ENCODE results near the gene SLC35D1.
"Not testable (repeated sequence)": the region's sequence is repeated elsewhere in the genome, so short reads cannot be mapped to it uniquely, and the experiment has no call there.

Gene SLC35D1

DNA sequence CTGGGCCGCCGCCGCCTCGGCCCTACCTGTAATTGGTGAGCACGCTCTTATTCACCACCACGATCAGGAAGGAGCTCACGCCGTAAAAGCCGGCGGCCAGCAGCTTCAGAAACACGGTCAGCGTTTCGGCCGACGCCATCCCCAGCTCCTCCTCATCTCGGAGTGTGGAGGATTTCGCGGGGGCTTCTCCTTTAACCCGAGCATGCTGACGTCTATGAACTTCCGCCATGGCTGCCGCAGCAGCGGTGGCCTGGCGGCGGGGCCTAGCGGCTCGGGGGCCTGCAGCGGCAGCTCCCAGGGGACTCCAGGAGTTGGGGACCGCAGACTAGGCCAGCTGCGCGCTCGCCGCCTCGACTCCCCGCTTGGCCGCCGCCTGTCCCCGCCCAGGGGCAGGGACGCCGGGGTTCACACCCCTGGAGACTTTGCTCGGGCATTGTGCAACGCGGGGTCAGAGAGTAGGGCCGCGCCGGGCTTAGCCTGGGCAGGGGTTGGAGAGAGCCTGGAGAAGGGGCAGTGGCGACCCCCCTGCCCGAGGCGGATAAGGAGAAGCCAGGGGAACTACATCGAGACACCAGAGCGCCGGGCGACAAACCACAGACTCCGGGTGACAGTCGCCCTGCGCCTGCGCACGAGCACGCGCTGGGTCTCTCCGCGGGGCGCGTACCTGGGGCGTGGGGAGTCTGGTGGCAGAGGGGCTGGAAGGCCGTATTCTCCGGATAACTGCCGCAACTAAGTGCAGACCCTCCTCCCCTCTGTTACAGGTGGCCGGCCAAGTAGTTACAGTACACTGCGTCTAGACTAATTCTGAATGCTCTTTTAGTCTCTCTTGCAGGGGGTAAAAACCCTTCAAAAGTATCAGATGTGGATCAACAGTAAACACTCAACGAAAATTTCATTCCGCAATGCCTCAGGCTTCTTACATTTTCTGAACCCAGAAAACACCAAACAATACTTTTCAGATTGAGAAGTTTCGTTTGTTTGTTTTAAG, at the start of gene SLC35D1:
Gene SLC35D1, minus strand, starts transcription at position 364 of the 988 bp plus-strand sequence. Its CDS starts 135 bp downstream, at position 229.
- peak; percentile 60 for DNase-seq

DNA sequence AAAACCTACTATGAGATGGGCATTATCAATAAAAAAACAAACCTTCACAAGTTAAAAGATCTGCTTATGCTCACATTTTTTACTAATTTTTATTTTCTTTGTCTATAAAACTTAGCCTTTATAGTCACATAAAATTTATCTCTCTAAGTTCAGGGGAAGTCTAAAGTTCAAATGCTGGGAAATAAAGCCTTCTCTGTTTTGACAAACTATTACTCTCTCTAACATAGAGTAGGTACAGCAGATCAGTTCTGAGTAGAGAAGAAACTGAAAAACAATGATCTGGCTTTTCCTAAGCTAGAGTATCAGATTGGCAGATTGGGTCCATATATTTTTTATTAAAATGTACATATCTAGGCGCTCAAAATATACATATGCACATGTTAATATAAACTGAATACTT, 49.6 kb upstream of the SLC35D1 start:
- no peak for DNase-seq

GRCh38 chr1:67100833-67101232, 46.9 kb upstream of the SLC35D1 start:
- no peak for DNase-seq

DNA sequence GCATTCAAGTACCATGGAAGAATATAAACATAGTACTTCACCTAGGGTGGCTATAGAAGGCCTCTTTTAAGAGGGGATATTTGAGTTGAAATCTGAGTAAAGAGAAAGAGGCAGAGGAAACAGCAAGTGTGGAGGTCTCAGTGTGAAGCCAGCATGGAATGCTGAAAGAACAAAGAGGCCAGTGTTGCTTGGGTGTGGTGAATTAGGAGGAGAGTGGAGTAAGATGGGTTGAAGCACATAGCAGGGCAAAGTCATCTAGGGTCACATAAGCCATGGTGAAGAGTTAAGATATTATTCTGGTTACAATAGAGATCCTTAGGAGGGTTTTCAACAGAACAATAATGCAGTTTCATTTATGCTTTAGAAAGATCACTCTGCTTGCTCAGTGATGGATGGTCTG, 43.4 kb upstream of the SLC35D1 start:
- DNase-seq = no peak

DNA sequence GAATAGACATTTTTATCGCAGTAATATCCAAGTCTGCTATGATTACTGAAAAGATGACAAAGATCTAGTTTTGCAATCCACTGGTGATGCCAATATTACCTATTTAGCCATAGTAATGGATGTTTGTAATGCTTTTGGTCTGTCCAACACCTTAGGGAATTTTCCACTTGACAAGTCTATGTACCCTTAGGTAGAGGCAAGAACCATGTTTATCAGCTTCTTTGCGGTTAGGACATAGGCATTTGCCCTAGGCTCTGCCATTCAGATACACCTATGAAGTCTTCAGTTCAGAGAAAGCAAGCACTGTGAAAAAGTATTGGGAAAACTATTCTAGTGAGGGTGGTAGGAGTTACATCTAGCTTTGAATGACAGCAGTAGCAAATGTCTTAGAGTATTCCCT, 40.2 kb upstream of the SLC35D1 start:
- no peak for DNase-seq

DNA sequence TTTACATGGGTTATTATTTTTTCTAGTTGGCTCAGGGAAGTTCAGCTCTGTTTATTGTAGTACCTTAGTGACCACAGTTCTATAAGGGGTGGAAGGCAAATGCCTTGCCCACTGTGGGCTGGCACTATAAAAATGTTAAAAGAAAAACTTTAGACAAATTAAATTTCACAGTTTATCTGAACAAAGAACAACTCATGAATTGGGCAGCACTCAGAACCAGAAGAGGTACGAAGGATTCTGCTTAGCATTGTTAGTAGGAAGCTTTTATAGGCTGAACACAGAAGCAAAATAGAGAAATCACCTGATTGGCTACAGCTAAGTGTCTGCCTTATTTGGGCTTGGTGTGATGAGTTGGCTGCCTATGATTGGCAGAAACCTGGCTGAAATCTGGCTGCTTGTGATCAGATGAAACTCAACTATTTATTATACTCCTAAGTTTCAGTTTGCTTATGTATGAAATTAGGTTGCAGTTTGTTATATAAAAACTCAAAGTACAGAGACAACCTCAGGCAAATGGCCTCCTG, 35.8 kb upstream of the SLC35D1 start:
- DNase-seq = no peak

- DNase-seq = no peak
These were observed 34.5 kb upstream of the SLC35D1 start for GRCh38 chr1:67088440-67088839.

DNA sequence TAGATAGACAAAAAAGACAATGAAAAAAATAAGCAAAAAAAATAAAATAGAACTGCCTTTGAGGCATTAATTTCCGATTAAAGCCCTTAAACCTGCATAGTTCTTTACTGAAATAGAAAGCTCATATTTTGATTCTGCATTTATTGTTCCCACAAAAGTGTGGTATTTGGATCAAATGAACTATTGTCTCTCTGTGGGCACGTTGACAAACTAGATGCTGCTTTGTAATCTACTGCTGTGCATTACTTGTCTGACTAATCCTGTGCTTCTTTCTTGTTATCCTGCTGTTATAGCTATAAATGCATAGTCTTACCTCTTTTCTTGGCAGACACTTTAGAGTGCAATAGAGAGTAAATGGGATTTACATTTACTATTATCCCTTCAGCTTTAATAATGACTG, 31.4 kb upstream of the SLC35D1 start:
- DNase-seq = no peak

- DNase-seq = no peak
These were observed 30.9 kb upstream of the SLC35D1 start for GRCh38 chr1:67084765-67085318.

DNA sequence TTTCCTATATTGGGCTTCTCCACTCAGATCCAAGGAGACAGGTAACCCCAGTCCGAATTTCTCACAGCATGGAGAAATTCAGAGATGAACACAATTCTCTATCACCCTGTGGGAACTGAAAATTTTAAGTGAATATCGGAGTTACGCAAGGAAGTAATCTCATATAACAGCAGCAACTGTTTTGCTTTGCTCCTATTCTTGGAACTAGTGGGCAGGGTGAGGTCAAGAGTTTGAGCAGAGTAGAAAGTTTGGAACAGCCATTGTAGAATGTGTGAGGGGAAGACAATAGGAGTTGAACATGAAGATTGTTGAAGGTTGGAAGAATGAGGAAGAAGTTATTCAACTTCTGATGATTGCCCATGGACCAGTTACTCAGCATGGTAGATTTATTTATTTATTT, 24.3 kb upstream of the SLC35D1 start:
- no peak for DNase-seq

GRCh38 chr1:67077593-67077992, 23.6 kb upstream of the SLC35D1 start:
- DNase-seq = no peak

DNA sequence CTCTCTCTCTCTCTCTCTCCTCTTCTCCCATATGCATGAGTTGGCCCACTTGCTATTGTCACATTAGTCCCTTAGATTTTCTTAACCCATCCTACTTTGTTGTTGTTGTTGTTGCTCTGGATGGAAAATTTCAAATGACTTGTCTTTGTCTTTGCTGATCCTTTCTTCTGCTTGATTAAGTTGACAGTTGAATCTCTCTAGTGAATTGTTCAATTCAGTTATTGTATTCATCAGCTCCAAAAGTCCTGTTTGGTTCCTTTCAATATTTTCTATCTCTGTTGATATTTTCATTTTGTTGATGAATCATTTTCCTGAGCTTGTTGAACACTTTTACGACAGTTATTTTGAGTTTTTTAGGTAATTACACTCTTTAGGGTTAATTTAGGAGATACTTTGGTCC, 18.8 kb upstream of the SLC35D1 start:
- no peak for DNase-seq

- DNase-seq = not testable (repeated sequence)
These were observed 13.7 kb upstream of the SLC35D1 start for GRCh38 chr1:67067655-67068054.

DNA sequence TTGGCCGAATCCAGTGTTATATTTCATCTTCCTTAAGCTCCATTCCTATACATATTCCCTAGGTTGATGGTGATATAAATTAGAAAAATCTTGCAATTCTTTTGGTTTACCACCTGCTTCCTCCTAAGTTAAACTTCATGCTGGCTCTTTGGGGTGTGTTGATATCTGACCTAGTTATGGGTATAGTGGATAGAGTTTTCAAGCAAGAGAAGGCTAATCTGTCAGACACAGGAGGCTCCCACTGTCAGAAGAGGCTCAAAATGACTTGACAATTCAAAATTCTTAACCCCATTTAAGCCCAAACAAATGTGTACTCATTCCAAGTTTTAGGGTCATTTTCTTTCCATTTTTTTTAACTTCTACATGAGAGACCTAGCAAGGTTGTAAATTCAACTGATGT, 8.5 kb upstream of the SLC35D1 start:
- DNase-seq = no peak

DNA sequence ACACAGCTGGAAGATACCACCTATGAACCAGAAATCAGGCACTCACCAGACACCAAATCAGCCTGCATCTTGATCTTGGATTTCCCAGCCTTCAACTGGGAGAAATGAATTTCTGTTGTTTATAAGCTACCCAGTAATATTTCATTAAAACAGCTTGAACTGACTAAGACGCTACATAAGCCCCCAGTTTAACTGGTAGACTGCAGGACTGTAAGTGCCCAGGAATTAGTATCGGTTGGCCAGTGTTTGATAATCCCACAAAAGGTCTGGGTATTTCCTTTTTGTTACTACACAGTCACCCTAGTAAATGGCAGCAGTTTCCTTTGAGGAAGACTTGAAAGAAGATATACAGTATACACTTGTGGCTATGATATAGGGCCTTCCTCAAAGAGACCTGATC, 7.3 kb upstream of the SLC35D1 start:
- DNase-seq = no peak

- no peak for DNase-seq
These were observed 6.9 kb upstream of the SLC35D1 start for GRCh38 chr1:67060811-67061218.

DNA sequence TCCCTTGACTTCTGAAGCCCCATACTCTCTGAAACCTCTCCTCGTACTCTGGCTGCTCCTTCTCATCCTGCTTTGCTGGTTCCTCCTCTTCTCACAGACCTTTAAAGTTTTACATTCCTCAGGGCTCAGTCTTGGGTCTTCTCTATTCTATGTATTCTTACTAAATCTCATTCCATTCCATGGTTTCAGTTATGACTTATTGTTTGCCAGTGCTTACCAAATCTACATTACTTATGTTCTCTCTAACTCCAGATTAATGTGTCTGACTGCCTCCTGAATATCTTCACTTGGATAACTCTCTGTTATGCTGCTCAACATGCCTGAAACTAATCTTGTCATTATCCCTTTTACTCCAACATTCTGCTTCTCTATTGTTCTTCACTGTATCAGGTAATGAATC, 5.4 kb upstream of the SLC35D1 start:
- no peak for DNase-seq

DNA sequence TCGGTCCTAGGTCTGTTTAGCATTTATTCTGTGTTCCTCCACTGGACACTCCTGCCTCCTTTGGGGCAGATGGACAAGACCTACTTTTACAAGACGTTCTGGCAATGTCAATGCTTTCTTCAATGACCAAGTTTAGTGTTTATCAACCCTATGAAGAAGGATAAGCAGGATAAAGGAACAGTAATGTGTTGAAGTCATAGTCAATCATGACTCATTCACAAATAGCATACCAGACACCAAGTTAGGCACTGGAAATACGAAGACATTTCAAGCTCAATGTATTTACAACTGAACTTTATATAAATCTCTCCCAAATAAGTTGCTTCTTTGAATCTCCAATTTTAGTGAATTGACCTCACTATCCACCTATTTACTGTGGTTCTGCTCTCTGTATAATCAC, 4.8 kb upstream of the SLC35D1 start:
- DNase-seq = no peak

DNA sequence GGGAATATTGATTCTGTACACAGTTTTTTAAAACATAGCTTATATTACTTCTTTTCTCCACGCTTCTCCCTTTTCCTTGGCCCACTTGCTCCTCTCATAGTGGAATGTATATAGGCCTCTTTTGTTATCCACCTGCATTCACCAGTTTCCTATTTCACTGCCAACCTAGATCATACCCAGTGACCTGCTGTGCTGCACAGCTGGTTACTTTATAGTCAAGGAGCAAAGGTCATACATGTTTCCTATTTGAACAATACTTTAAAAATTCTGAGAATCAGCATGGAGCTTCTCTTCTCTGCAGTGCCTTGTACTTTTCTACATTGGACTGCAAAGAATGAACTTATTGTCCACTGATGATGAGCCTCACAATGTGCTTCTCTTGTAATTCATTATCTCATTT, 4.3 kb upstream of the SLC35D1 start:
- no peak for DNase-seq

DNA sequence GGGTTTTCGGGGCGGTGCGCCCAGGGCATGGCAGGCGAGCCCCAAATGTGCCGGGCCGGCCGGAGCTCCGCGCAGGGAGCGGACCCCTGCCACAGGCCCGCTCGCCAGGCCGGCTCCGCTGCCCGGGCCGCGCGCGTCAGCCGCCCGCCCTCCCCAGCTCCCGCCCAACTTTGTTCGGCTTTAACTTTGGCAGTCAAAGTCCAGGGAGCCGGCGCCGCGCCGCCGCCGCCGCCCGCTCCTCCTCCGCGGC, 488 bp downstream of the SLC35D1 start:
- DNase-seq = no peak

DNA sequence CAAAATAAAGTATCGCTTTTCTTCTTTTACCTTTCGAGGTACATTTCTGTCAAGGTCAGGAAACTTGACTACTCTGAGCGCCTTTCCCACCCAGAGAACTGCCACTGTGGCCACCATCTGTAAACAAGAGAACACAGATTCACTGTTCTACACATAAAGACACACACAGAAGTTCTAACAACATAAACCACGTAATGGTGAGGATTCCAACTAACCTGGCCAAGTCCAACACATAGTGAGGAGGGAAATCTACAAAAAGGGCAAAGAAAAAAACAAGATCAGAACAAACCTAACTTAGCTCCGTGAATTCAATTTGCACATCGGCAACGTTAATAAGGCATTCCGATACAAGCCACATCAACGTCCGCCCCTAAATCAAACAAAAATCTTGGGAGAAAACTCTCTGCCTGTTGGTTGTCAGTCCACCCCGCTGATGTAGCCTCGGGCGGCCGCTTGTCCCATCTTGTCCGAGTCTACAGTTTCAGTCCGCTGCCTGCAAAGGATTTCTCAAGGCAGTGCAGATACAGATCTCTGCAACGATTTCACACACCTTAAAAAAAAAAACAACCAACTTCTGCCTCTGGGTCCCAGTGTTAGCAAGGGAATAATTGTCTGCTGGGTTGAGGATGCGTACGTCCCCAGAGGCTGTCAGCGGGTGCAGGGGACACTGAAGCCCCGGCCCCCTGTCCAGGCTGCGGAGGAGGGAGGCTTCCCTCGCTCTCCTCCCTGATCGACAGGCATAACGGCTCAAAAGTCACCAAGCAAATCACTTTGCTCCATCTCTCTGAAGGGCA, 1.0 kb downstream of the SLC35D1 start:
- peak; percentile 26 for DNase-seq

GRCh38 chr1:67051196-67051595, 2.8 kb downstream of the SLC35D1 start:
- DNase-seq = no peak

DNA sequence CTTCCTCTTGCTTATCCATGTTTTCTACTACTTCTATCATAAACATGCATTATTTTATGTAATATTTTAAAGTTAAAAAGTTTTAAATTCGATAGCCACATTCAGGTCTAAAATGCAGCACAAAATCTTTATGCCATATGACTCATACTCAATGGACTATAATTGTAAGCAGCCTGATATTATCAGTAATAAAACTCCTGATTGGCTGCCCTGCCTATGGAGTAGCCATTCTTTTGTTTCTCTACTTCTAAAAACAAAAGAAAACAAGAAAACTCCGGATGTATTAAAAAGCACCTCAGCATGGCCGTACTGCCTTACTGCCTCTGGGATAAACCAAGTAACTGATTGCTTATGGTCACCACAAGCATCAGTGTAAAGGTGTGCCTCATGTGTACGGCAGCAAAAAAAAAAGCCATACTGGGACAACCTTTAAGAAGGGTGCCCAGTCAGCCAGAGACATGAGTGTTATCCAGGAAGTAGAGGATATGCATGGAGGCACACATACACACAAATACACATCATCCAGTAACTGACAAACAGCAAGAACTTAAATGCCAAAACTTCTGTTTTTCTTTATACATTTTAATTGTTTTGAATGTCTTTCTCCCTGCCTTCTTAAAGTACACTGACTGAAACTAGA, 9.2 kb downstream of the SLC35D1 start:
- DNase-seq = no peak

All from KG1 (cell line).